Measurements from ENCODE around the gene PTBP1. TPM values are rescaled to one million over a fixed set of nuclear protein-coding genes. Genes with fewer than 3 reads are reported as not detected.
A peak's percentile ranks its signal among the peaks of the same experiment; 100 is the strongest.

The PTBP1 gene
- total RNA-seq, 4 donors from 2014 or later = 139 to 167 (median 156) TPM

- 90 to 100% methylated on average over 5 to 8 of the region's 33 CpGs for WGBS, 2 donors
- H3K4me1 ChIP-seq = peaks cover 33 to 71% (median 33%) of the 10 kb centered on the region in 3 donors
- no peak overlapping the region for H3K27ac ChIP-seq
- no peaks in the 10 kb centered on the region for H3K27me3 ChIP-seq
- DNase-seq = no peak
- TF ChIP-seq, protein P1, sequence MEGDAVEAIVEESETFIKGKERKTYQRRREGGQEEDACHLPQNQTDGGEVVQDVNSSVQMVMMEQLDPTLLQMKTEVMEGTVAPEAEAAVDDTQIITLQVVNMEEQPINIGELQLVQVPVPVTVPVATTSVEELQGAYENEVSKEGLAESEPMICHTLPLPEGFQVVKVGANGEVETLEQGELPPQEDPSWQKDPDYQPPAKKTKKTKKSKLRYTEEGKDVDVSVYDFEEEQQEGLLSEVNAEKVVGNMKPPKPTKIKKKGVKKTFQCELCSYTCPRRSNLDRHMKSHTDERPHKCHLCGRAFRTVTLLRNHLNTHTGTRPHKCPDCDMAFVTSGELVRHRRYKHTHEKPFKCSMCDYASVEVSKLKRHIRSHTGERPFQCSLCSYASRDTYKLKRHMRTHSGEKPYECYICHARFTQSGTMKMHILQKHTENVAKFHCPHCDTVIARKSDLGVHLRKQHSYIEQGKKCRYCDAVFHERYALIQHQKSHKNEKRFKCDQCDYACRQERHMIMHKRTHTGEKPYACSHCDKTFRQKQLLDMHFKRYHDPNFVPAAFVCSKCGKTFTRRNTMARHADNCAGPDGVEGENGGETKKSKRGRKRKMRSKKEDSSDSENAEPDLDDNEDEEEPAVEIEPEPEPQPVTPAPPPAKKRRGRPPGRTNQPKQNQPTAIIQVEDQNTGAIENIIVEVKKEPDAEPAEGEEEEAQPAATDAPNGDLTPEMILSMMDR (IDR thresholded peaks at IDR 0.05) = peak in 1 of 6 experiments; percentile 26
- TF ChIP-seq POLR2A (IDR thresholded peaks at IDR 0.05) = no peak
- H3K9me3 ChIP-seq = no peaks in the 10 kb centered on the region
- H3K4me3 ChIP-seq = no peak overlapping the region
- intact Hi-C loops (cut with DNase I) = no loop called here
- peaks cover 60 to 99% (median 66%) of the 10 kb centered on the region in 3 donors for H3K36me3 ChIP-seq
Observed at GRCh38 chr19:805166-805551, 7.9 kb downstream of the PTBP1 start.

GRCh38 chr19:805600-806550 is 8.6 kb downstream of the PTBP1 start:
- DNase-seq = no peak
- TF ChIP-seq, protein P1 (IDR thresholded peaks at IDR 0.05) = no peak
- TF ChIP-seq POLR2A (IDR thresholded peaks at IDR 0.05) = no peak

GRCh38 chr19:806815-807421 is 9.7 kb downstream of the PTBP1 start:
- Histone ChIP-seq H3K4me3 (no peak overlapping the region), H3K4me1 (peaks cover 15 to 53% (median 16%) of the 10 kb centered on the region in 3 donors), H3K9me3 (no peaks in the 10 kb centered on the region), H3K36me3 (peaks cover 68 to 99% (median 81%) of the 10 kb centered on the region in 3 donors), H3K27me3 (no peaks in the 10 kb centered on the region), H3K27ac (no peak overlapping the region)
- WGBS, 2 donors = 79 to 84% methylated on average over 9 to 13 of the region's 34 CpGs
- no peak for TF ChIP-seq POLR2A (IDR thresholded peaks at IDR 0.05)
- TF ChIP-seq, protein P1 (IDR thresholded peaks at IDR 0.05) = no peak
- intact Hi-C loops (cut with DNase I) = no loop called here
- no peak for DNase-seq

More at GRCh38 chr19:805600-806550, 8.6 kb downstream of the PTBP1 start:
- Histone ChIP-seq H3K27ac (no peak overlapping the region), H3K9me3 (no peaks in the 10 kb centered on the region), H3K4me3 (no peak overlapping the region), H3K4me1 (peaks cover 25 to 64% (median 26%) of the 10 kb centered on the region in 3 donors), H3K27me3 (no peaks in the 10 kb centered on the region), H3K36me3 (peaks cover 63 to 99% (median 74%) of the 10 kb centered on the region in 3 donors)
- intact Hi-C loops (cut with DNase I) = no loop called here
- 93% methylated on average over 7 of the region's 93 CpGs; no CpG with 5 or more reads in 1 of the 2 donors for WGBS, 2 donors

DNA sequence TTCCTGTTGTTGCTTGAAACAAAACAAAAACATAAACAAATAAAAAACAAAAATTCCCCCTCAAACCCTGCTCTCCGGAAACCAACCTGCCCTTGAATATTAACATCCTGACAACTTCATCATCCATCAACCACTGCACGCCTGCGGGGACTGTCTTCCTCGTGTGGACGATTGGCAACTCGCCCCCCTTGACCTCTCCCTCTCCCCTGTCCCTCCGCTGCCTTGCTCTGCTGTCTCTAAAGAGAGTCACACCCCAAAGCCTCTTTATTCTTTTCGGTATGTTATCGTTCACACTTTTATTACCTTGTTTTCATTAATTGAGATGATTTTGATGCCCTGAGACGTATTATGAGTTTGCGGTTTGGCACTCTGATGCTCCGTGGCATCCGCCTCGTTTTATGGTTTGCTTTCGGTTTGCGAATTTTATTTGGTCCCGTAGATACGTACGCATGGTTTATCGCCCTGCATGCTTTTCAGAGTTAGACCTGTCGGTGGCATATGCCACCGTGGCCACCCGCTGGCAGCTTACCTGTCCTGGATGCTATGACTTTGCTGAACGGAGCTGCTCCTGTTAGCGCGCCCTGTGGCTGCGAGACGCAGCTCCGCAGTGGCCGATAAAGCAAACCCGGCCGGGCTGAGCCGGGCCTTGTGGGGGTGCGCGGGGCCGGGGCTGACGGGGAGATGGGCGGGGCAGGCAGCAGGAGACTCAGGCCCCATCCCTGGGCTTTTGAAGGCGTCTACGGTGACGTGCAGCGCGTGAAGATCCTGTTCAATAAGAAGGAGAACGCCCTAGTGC is 10.6 kb downstream of the PTBP1 start:
- no peak for TF ChIP-seq POLR2A (IDR thresholded peaks at IDR 0.05)
- TF ChIP-seq, protein P1 (IDR thresholded peaks at IDR 0.05) = no peak
- peaks cover 6 to 44% (median 7%) of the 10 kb centered on the region in 3 donors for H3K4me1 ChIP-seq
- H3K9me3 ChIP-seq = no peaks in the 10 kb centered on the region
- intact Hi-C loops (cut with DNase I) = no loop called here
- H3K4me3 ChIP-seq = no peak overlapping the region
- H3K27ac ChIP-seq = no peak overlapping the region
- H3K36me3 ChIP-seq = peaks cover 68 to 100% (median 81%) of the 10 kb centered on the region in 3 donors
- H3K27me3 ChIP-seq = no peaks in the 10 kb centered on the region
- no peak for DNase-seq
- WGBS, 2 donors = 85 to 90% methylated on average over 23 to 37 of the region's 44 CpGs

Measured in esophagus squamous epithelium (tissue), 5 donors.